GM21619 (cell line): ENCODE results near the gene CNTF.

Experiments
- ATAC-seq: cut with Tn5 transposase; IDR thresholded peaks from one replicate; pipeline ENCODE4 v1.9.1; 2021; ENCODE audit not compliant: unreplicated experiment

CNTF gene

GRCh38 chr11:58641803-58642581 lies 19.5 kb downstream of the CNTF start:
- no peak for ATAC-seq

- ATAC-seq: no peak
These were observed 23.4 kb downstream of the CNTF start for GRCh38 chr11:58645854-58646253.

DNA sequence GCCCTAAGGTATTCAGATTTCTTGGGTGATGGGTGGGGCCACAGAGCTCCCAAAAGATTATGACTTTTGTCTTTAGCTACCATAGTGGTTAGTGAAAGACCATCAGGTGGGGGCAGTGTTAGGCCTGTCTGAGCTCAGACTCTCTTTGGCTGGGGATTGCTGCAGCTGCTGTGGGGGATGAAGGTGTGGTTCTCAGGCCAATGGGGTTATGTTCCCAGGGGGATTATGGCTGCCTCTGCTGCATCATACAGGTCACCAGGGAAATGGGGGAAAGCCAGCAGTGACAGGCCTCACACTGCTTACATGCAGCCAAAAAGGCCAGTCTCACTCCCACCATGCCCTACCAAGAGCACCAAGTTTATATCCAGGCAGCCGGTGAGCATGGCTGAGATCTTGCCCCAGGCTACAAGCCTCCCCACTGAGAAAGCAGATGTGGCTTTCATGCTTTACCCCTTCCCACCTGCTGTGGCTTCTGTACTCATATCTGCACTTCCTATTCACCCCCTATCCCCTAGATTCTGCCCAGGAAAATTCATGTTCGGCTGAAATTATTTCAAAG lies 24.8 kb downstream of the CNTF start:
- peak; percentile 90 for ATAC-seq

GRCh38 chr11:58647866-58648265 lies 25.4 kb downstream of the CNTF start:
- peak; percentile 5 for ATAC-seq

DNA sequence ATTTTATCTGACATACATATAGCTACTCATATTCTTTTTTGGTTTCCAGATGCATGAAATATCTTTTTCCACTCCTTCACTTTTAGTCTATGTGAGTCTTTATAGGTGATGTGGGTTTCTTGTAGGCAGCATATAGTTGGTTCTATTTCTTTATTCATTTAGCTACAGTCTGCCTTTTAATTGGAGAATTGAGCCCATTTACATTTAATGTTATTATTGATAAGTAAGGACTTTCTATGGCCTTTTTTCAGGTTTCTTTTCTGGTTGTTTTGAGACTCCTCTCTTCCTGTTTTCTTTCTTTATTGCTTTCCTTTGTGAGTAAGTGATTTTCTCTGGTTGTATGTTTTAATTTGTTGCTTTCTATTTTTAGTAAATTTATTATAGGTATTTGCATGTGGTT lies 27.2 kb downstream of the CNTF start:
- no peak for ATAC-seq

- ATAC-seq: no peak
These were observed 28.0 kb downstream of the CNTF start for GRCh38 chr11:58650496-58650895.

- ATAC-seq: no peak
These were observed 30.3 kb downstream of the CNTF start for GRCh38 chr11:58652726-58653280.

DNA sequence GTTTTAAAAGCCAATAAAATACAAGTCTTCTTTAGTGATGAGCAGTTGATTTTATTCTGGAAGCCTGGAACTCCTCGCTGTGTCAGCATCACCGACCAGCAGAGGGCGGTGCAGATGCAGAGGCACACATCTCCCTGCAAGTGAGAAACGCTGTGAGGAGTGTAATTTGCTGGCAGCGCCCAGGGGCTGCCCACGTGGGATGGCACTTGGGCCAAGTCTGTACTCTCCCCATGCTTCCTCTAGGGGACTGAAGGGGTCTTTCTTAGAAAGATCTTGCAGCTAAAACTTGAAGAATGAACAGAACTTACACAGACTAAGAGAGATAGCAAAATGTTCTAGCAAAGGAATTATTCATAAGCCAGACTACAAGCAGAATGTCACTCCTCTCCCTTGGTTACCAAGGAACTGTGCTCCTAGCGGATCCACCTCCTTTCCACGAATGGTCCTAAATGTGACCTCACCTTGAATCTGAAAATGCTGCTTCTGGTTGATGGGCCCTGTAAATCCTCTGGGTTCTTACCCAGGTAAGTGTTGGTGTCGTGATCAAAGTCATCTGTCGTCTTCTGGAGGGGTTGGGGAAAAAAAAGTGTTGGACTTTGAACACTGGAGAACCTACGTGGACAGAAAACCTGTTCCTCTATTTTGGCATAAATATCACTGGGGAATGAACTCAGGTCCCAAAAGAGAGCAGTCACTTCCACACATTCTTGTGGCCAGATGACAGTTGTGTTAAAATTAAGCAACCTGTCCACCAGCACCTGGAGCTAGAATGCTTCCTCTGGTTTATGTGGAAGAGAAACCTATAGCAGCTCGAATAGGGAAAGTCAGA lies 31.8 kb downstream of the CNTF start:
- ATAC-seq: peak; percentile 88

DNA sequence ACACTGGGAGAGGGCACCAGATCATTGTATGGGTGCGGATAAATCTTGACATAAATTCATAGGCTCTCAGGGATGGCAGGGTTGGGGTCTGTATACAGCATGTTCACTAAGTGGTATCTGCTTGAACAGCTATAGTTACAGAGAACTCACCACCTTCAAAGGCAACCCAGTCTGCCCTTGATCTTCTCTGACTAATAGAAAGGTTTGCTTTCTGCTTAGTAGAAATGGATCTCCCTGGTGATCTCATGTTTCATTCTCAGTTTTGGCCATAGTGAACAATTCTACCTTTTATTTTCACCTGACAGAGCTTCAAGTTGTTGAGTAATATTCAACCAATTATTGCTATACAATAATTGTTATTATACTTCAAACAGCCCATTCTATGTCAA lies 32.4 kb downstream of the CNTF start:
- ATAC-seq: peak; percentile 69

DNA sequence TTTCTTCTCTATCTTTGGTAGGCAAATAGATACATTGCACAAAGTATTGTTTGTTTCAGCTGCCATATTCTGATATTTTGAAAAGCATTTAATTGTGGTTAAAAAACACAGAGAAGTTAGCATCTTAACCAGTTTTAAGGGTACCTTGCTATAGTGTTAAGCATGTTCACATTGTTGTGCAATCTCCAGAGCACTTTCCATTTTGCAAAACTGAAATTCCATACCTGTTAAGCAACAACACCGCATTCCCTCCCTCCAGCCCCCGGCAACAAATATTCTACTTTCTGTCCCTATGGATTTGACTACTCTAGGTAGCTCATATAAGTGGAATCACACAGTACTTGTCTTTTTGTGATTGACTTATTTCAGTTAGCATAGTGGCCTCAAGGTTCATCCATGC lies 33.9 kb downstream of the CNTF start:
- no peak for ATAC-seq

GRCh38 chr11:58658623-58659022 lies 36.2 kb downstream of the CNTF start:
- no peak for ATAC-seq

DNA sequence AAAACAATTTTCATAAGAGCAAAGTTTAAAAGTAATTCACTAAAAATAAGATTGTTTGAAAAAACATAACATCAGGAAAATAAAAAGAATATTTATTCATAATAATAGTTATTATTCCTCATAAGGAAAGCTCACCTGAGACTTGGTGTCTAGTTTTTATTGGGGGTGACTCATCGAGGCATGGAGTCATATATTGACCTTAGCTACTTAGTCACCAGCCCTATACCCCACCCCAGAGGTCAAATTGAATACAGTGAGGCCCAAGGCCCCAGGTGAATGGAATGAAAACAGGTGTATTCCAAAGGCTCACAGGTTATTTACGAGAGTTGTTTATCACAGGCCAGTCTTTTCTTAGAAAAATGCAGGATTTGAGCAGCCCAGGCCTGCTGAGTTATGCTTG lies 36.9 kb downstream of the CNTF start:
- no peak for ATAC-seq

- no peak for ATAC-seq
These were observed 37.6 kb downstream of the CNTF start for GRCh38 chr11:58659910-58660570.

DNA sequence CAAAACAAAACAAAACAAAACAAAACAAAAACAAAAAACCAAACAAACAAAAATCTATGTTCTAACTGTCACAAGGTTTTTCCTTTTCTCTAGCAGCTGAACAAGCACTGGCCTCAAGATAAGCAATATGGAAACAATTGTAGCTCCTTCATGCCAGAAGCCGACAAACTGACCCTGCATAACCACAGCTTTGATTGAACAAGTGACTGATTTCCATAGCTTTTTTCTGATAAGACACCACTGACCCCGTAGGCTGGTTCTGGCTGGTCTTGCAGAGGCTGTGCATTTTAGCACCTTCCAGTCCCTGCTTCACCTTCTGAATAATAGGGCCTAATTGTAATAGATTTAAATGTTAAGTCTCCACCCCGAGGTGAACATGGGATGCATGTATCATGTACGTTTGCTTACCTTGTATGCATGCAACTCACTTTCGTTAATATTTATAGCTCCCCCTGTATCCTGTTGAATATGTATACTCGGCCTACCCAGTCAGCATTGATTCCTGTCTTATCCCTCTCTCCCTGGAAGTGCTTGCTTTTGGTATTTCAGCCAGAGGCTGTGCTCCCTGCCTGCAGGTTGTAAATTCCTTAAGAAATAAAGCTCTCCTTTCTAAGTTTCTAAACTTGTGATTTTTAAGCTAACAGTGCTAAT lies 49.6 kb downstream of the CNTF start:
- ATAC-seq: no peak

DNA sequence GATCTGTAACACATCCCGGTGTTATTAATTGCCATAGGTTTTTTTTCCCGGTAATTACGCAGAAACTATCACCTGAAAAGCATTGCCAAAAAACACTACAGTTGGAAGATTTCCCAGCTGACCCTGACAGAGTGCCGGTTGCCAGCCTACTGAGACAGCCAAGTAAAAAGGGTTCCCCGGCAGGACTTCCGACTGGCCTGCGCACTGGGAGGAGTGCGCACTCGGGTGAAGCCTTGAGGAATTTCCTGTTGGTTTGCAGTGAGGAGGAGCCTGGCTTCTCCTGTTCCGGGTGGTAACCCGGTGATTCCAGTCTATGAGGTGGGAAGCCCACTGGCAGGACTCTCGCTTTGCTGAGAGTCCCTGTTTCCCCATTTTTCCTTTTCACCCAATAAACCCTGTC lies 52.1 kb downstream of the CNTF start:
- ATAC-seq: no peak
